HepG2 (cell line): Measurements from ENCODE around the gene AMBRA1. TPM values are rescaled to one million over a fixed set of nuclear protein-coding genes. Genes with fewer than 3 reads are reported as not detected.

Experiments used
- FLYWCH1 ChIP-seq: sonication (generic); formaldehyde crosslinking; IDR thresholded peaks from 2 replicates; pipeline ENCODE4 v1.8.1; 2023; ENCODE audit warnings: mild to moderate bottlenecking, missing genetic modification reagents
- polyA plus RNA-seq, 8 experiments: library from polyadenylated mRNA; depleted of rRNA in 3 of 8; stranded (reverse) in 7 of 8; unstranded in 1 of 8; fragments of >200 nt; fragmentation: Illumina TruSeq in 4 of 8; extraction: Trizol in 4 of 8; gene quantifications; 2 replicates each; pipeline versions ENCODE4 v1.2.1 to v1.2.3, GENCODE V29; 2011 to 2016; ENCODE audit warnings: low read depth in 4 of 8, missing spikeins in 1 of 8, mixed read lengths in 1 of 8; ENCODE audit not compliant: insufficient read depth in 1 of 8
- total RNA-seq, 5 experiments: library from RNA; depleted of rRNA; stranded (reverse); fragments of >200 nt; fragmentation: Illumina TruSeq; extraction: Trizol; gene quantifications; 2 replicates each; pipeline ENCODE4 v1.2.3, GENCODE V29; 2016; ENCODE audit warnings: low read depth in 1 of 5
- TF ChIP-seq, protein P1 (sequence below), 2 experiments: IDR thresholded peaks; 2 replicates each; pipeline ENCODE4 v1.6.1; 2011 to 2012; ENCODE audit warnings: low read length in 2 of 2, borderline replicate concordance in 1 of 2, low read depth in 1 of 2, mild to moderate bottlenecking in 1 of 2, moderate library complexity in 1 of 2
- TF ChIP-seq, protein P2 (sequence below): sonication (generic); formaldehyde crosslinking; IDR thresholded peaks from 2 replicates; pipeline ENCODE4 v1.9.0; 2021; ENCODE audit warnings: mild to moderate bottlenecking, missing genetic modification reagents

Gene AMBRA1
- total and polyA plus RNA-seq, 2 of the 13 experiments (the other 11 are each of a cell fraction or from before 2014, with no cell fraction given) = 15.7 to 26.0 TPM

- TF ChIP-seq, protein P1, sequence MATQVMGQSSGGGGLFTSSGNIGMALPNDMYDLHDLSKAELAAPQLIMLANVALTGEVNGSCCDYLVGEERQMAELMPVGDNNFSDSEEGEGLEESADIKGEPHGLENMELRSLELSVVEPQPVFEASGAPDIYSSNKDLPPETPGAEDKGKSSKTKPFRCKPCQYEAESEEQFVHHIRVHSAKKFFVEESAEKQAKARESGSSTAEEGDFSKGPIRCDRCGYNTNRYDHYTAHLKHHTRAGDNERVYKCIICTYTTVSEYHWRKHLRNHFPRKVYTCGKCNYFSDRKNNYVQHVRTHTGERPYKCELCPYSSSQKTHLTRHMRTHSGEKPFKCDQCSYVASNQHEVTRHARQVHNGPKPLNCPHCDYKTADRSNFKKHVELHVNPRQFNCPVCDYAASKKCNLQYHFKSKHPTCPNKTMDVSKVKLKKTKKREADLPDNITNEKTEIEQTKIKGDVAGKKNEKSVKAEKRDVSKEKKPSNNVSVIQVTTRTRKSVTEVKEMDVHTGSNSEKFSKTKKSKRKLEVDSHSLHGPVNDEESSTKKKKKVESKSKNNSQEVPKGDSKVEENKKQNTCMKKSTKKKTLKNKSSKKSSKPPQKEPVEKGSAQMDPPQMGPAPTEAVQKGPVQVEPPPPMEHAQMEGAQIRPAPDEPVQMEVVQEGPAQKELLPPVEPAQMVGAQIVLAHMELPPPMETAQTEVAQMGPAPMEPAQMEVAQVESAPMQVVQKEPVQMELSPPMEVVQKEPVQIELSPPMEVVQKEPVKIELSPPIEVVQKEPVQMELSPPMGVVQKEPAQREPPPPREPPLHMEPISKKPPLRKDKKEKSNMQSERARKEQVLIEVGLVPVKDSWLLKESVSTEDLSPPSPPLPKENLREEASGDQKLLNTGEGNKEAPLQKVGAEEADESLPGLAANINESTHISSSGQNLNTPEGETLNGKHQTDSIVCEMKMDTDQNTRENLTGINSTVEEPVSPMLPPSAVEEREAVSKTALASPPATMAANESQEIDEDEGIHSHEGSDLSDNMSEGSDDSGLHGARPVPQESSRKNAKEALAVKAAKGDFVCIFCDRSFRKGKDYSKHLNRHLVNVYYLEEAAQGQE (IDR thresholded peaks at IDR 0.05; ENCODE audit: borderline replicate concordance in 1 of 2, low read depth in 1 of 2, low read length in 2 of 2) = no peak
- TF ChIP-seq FLYWCH1 (CRISPR knock-in tag) = no peak
- TF ChIP-seq, protein P2, sequence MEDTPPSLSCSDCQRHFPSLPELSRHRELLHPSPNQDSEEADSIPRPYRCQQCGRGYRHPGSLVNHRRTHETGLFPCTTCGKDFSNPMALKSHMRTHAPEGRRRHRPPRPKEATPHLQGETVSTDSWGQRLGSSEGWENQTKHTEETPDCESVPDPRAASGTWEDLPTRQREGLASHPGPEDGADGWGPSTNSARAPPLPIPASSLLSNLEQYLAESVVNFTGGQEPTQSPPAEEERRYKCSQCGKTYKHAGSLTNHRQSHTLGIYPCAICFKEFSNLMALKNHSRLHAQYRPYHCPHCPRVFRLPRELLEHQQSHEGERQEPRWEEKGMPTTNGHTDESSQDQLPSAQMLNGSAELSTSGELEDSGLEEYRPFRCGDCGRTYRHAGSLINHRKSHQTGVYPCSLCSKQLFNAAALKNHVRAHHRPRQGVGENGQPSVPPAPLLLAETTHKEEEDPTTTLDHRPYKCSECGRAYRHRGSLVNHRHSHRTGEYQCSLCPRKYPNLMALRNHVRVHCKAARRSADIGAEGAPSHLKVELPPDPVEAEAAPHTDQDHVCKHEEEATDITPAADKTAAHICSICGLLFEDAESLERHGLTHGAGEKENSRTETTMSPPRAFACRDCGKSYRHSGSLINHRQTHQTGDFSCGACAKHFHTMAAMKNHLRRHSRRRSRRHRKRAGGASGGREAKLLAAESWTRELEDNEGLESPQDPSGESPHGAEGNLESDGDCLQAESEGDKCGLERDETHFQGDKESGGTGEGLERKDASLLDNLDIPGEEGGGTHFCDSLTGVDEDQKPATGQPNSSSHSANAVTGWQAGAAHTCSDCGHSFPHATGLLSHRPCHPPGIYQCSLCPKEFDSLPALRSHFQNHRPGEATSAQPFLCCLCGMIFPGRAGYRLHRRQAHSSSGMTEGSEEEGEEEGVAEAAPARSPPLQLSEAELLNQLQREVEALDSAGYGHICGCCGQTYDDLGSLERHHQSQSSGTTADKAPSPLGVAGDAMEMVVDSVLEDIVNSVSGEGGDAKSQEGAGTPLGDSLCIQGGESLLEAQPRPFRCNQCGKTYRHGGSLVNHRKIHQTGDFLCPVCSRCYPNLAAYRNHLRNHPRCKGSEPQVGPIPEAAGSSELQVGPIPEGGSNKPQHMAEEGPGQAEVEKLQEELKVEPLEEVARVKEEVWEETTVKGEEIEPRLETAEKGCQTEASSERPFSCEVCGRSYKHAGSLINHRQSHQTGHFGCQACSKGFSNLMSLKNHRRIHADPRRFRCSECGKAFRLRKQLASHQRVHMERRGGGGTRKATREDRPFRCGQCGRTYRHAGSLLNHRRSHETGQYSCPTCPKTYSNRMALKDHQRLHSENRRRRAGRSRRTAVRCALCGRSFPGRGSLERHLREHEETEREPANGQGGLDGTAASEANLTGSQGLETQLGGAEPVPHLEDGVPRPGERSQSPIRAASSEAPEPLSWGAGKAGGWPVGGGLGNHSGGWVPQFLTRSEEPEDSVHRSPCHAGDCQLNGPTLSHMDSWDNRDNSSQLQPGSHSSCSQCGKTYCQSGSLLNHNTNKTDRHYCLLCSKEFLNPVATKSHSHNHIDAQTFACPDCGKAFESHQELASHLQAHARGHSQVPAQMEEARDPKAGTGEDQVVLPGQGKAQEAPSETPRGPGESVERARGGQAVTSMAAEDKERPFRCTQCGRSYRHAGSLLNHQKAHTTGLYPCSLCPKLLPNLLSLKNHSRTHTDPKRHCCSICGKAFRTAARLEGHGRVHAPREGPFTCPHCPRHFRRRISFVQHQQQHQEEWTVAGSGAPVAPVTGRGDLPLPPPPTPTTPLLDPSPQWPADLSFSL (CRISPR knock-in tag) = no peak
Measured at GRCh38 chr11:46351148-46351547, 242.7 kb downstream of the AMBRA1 start (continued).
